Muscle of back (tissue), 13 donors: ENCODE measurements around the gene SLC7A5. TPM values are rescaled to one million over a fixed set of nuclear protein-coding genes. Genes with fewer than 3 reads are reported as not detected.
"Not testable (repeated sequence)": the region's sequence is repeated elsewhere in the genome, so short reads cannot be mapped to it uniquely, and the experiment has no call there.

Source experiments
- DNase-seq, 3 donors: peaks; one replicate each; pipeline versions ENCODE4 v3.0.0 to v3.0.0-alpha.2; 2013
- long read RNA-seq, 9 donors: transcript quantifications; one replicate each; lab custom pipeline, GENCODE V29; 2026
- polyA plus RNA-seq, 10 donors: library from polyadenylated mRNA; unstranded; fragments of 120-200 nt; gene quantifications; one replicate each; pipeline ENCODE4 v1.2.1, GENCODE V29; 2013; ENCODE audit not compliant: insufficient read length in 10 of 10

Gene SLC7A5
- 10 to 100 TPM in 3 of 10 donors, 1 to 10 TPM in 7; 7.6 to 11.2 (median 9.2) TPM for polyA plus RNA-seq
- long read RNA-seq, donor 1, full-length matches to known transcripts = 2 of 2 reads
- long read RNA-seq, donor 1, partial matches to known transcripts = 0 of 2 reads
- long read RNA-seq, donor 1, other reads (novel, unspliced or antisense) = 0 of 2 reads
- long read RNA-seq, donor 2, full-length matches to known transcripts = 1 of 1 reads
- long read RNA-seq, donor 2, partial matches to known transcripts = 0 of 1 reads
- long read RNA-seq, donor 2, other reads (novel, unspliced or antisense) = 0 of 1 reads
- long read RNA-seq, donor 3 = 0 reads
- long read RNA-seq, donor 4 = 0 reads
- long read RNA-seq, donor 5 = 0 reads
- long read RNA-seq, donor 6 = 0 reads
- long read RNA-seq, donor 7, full-length matches to known transcripts = 3 of 3 reads
- long read RNA-seq, donor 7, partial matches to known transcripts = 0 of 3 reads
- long read RNA-seq, donor 7, other reads (novel, unspliced or antisense) = 0 of 3 reads
- long read RNA-seq, donor 8, full-length matches to known transcripts = 5 of 5 reads
- long read RNA-seq, donor 8, partial matches to known transcripts = 0 of 5 reads
- long read RNA-seq, donor 8, other reads (novel, unspliced or antisense) = 0 of 5 reads
- long read RNA-seq, donor 9 = 0 reads

- peak; percentile 58 to 76 (median 73) for DNase-seq
These were observed at the start of gene SLC7A5 for GRCh38 chr16:87869061-87869878. SLC7A5 (minus strand) TSS chr16:87869507; CDS start chr16:87869422, 85 bp downstream.

GRCh38 chr16:87918338-87918737 lies 49.0 kb upstream of the SLC7A5 start:
- peak in 2 of 3 donors; percentile 48 to 64 for DNase-seq

GRCh38 chr16:87917503-87917902 lies 48.2 kb upstream of the SLC7A5 start:
- no peak for DNase-seq

- no peak for DNase-seq
These were observed 45.5 kb upstream of the SLC7A5 start for GRCh38 chr16:87914812-87915211.

- not testable (repeated sequence) for DNase-seq
These were observed 44.9 kb upstream of the SLC7A5 start for GRCh38 chr16:87914021-87914725.

GRCh38 chr16:87912691-87913090 lies 43.4 kb upstream of the SLC7A5 start:
- DNase-seq = not testable (repeated sequence)

GRCh38 chr16:87911106-87911763 lies 41.9 kb upstream of the SLC7A5 start:
- peak; percentile 52 to 88 (median 80) for DNase-seq

- DNase-seq = peak; percentile 22 to 65 (median 47)
These were observed 40.1 kb upstream of the SLC7A5 start for GRCh38 chr16:87909203-87909935.

GRCh38 chr16:87908101-87908500 lies 38.8 kb upstream of the SLC7A5 start:
- not testable (repeated sequence) for DNase-seq

- not testable (repeated sequence) for DNase-seq
These were observed 36.2 kb upstream of the SLC7A5 start for GRCh38 chr16:87905521-87905920.

GRCh38 chr16:87904963-87905362 lies 35.7 kb upstream of the SLC7A5 start:
- not testable (repeated sequence) for DNase-seq

GRCh38 chr16:87900489-87900888 lies 31.2 kb upstream of the SLC7A5 start:
- not testable (repeated sequence) for DNase-seq

GRCh38 chr16:87897521-87898505 lies 28.5 kb upstream of the SLC7A5 start:
- DNase-seq = no peak

- not testable (repeated sequence) for DNase-seq
These were observed 27.7 kb upstream of the SLC7A5 start for GRCh38 chr16:87896924-87897520.

- not testable (repeated sequence) for DNase-seq
These were observed 27.0 kb upstream of the SLC7A5 start for GRCh38 chr16:87896176-87896890.

- DNase-seq = peak in 1 of 3 donors; percentile 60
These were observed 26.4 kb upstream of the SLC7A5 start for GRCh38 chr16:87895641-87896141.

GRCh38 chr16:87894005-87894404 lies 24.7 kb upstream of the SLC7A5 start:
- DNase-seq = not testable (repeated sequence)
